ENCODE measurements around the gene POU5F1. TPM values are rescaled to one million over a fixed set of nuclear protein-coding genes. Genes with fewer than 3 reads are reported as not detected.
"Not testable (repeated sequence)": the region's sequence is repeated elsewhere in the genome, so short reads cannot be mapped to it uniquely, and the experiment has no call there.

POU5F1 gene
- polyA plus RNA-seq, 2 of the 4 experiments (the other 2 are of a cell fraction), result 2.7 to 2.8 TPM

DNA sequence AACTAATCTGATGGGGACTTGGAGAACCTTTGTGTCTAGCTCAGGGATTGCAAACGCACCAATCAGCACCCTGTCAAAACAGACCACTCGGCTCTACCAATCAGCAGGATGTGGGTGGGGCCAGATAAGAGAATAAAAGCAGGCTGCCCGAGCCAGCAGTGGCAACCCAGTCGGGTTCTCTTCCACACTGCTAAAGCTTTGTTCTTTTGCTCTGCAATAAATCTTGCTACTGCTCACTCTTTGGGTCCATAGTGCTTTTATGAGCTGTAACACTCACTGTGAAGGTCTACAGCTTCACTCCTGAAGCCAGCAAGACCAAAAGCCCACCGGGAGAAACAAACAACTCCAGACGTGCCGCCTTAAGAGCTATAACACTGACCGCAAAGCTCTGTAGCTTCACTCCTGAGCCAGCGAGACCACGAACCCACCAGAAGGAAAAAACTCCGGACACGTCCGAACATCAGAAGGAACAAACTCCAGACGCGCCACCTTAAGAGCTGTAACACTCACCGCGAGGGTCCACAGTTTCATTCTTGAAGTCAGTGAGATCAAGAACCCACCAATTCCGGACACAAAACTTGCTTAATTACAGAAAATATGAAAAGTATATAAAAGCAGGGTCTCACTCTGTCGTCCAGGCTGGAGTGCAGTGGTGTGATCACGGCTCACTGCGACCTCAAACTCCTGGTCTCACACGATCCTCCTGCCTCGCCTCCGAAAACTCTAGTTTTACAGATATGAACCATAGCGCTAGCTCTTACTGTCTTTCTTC, 26.0 kb upstream of the POU5F1 start:
- peak overlapping the region; percentile 68; the same call in 1 of the 3 replicates for H3K4me3 ChIP-seq
- ATAC-seq; H3K4me1 ChIP-seq; H3K9me3 ChIP-seq; FAIRE-seq; DNase-seq (ENCODE audit: low read depth in 1 of 2, low spot score in 1 of 2): not testable (repeated sequence)
- ChIA-PET CTCF (interaction anchor here (0.6 to 7.5 kb wide), 14 partner anchors 9 to 181 kb away, joined by 3 to 72 read pairs (median 4); partner anchors contain the start of genes PSORS1C2 and TCF19), POLR2A (interaction anchor here (1.0 kb wide), 1 partner anchor 170 kb away, joined by 5 read pairs; no protein-coding TSS in a partner anchor)
- WGBS (ENCODE audit: missing lambda C conversion rate), result 54% methylated on average over 22 of the region's 25 CpGs
- H3K27ac ChIP-seq, result peak overlapping the region; percentile 84 to 96; a peak in 5 of 6 replicates
- peak overlapping the region; percentile 80 for H3K4me2 ChIP-seq

DNA sequence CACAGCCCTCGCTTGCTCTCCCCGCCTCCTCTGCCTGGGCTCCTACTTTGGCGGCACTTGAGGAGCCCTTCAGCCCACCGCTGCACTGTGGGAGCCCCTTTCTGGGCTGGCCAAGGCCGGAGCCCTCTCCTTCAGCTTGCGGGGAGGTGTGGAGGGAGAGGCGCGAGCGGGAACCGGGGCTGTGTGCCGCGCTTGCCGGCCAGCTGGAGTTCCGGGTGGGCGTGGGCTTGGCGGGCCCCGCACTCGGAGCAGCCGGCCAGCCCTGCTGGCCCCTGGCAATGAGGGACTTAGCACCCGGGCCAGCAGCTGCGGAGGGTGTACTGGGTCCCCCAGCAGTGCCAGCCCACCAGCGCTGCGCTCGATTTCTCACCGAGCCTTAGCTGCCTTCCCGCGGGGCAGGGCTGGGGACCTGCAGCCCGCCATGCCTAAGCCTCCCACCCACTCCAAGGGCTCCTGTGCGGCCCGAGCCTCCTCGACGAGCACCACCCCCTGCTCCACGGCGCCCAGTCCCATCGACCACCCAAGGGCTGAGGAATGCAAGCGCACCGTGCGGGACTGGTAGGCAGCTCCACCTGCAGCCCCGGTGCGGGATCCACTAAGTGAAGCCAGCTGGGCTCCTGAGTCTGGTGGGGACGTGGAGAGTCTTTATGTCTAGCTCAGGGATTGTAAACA, 25.0 kb upstream of the POU5F1 start:
- ATAC-seq; DNase-seq (ENCODE audit: low read depth in 1 of 2, low spot score in 1 of 2); H3K4me3 ChIP-seq; H3K27ac ChIP-seq; H3K4me2 ChIP-seq; H3K9me3 ChIP-seq; FAIRE-seq; POLR2A ChIA-PET; H3K4me1 ChIP-seq: not testable (repeated sequence)
- WGBS (ENCODE audit: missing lambda C conversion rate), result 96% methylated on average over 5 of the region's 41 CpGs
- CTCF ChIA-PET, result interaction anchor here (1.0 to 7.5 kb wide), 6 partner anchors 56 to 182 kb away, joined by 3 to 72 read pairs (median 26); partner anchors contain the start of genes PSORS1C1 and PSORS1C2

- H3K4me1 ChIP-seq, result no peaks in the 10 kb centered on the region
- whole genome bisulfite sequencing (ENCODE audit: missing lambda C conversion rate), result 74% methylated on average over 6 of the region's 6 CpGs
- ATAC-seq (no peak), DNase-seq (ENCODE audit: low read depth in 1 of 2, low spot score in 1 of 2) (no peak), FAIRE-seq (no peak)
- H3K27ac ChIP-seq, result no peak overlapping the region
- no peak overlapping the region for H3K4me3 ChIP-seq
- POLR2A ChIA-PET, result no interaction called here
- H3K4me2 ChIP-seq, result no peak overlapping the region
- H3K9me3 ChIP-seq, result no peaks in the 10 kb centered on the region
- CTCF ChIA-PET, result interaction anchor here (0.7 to 7.5 kb wide), 9 partner anchors 49 to 279 kb away, joined by 3 to 72 read pairs (median 5); partner anchors contain the start of genes PSORS1C1 and PSORS1C2
- TF ChIP-seq, protein P1, sequence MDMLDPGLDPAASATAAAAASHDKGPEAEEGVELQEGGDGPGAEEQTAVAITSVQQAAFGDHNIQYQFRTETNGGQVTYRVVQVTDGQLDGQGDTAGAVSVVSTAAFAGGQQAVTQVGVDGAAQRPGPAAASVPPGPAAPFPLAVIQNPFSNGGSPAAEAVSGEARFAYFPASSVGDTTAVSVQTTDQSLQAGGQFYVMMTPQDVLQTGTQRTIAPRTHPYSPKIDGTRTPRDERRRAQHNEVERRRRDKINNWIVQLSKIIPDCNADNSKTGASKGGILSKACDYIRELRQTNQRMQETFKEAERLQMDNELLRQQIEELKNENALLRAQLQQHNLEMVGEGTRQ (IDR thresholded peaks at IDR 0.05), result no peak
- TF ChIP-seq PHF8 (IDR thresholded peaks at IDR 0.05; ENCODE audit: borderline replicate concordance, low read depth) (no peak), NPAS2 (CRISPR knock-in tag; IDR thresholded peaks at IDR 0.05; ENCODE audit: borderline replicate concordance) (no peak), CHD4 (IDR thresholded peaks at IDR 0.05; ENCODE audit: borderline replicate concordance) (no peak), HOXA7 (CRISPR knock-in tag; IDR thresholded peaks at IDR 0.05) (no peak), CEBPB (IDR thresholded peaks at IDR 0.05) (no peak), MAZ (IDR thresholded peaks at IDR 0.05; ENCODE audit: borderline replicate concordance, low read depth, low read length) (no peak), HEYL (CRISPR knock-in tag; IDR thresholded peaks at IDR 0.05) (no peak), CBX2 (IDR thresholded peaks at IDR 0.05; ENCODE audit: borderline replicate concordance, low read depth) (no peak), RARB (CRISPR knock-in tag; IDR thresholded peaks at IDR 0.05) (no peak), CHD2 (IDR thresholded peaks at IDR 0.05; ENCODE audit: low read length, partially characterized antibody) (no peak), JUN (IDR thresholded peaks at IDR 0.05) (no peak), ATOH8 (CRISPR knock-in tag; IDR thresholded peaks at IDR 0.05; ENCODE audit: low read depth) (no peak), GATA3 (IDR thresholded peaks at IDR 0.05; ENCODE audit: borderline replicate concordance) (no peak), ZC3H11A (IDR thresholded peaks at IDR 0.05) (no peak), ZSCAN20 (CRISPR knock-in tag; IDR thresholded peaks at IDR 0.05) (no peak), ZNF302 (CRISPR knock-in tag; IDR thresholded peaks at IDR 0.05) (no peak), POLR2A (IDR thresholded peaks at IDR 0.05; ENCODE audit: low read length) (no peak)
- TF ChIP-seq, protein P2, sequence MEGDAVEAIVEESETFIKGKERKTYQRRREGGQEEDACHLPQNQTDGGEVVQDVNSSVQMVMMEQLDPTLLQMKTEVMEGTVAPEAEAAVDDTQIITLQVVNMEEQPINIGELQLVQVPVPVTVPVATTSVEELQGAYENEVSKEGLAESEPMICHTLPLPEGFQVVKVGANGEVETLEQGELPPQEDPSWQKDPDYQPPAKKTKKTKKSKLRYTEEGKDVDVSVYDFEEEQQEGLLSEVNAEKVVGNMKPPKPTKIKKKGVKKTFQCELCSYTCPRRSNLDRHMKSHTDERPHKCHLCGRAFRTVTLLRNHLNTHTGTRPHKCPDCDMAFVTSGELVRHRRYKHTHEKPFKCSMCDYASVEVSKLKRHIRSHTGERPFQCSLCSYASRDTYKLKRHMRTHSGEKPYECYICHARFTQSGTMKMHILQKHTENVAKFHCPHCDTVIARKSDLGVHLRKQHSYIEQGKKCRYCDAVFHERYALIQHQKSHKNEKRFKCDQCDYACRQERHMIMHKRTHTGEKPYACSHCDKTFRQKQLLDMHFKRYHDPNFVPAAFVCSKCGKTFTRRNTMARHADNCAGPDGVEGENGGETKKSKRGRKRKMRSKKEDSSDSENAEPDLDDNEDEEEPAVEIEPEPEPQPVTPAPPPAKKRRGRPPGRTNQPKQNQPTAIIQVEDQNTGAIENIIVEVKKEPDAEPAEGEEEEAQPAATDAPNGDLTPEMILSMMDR (IDR thresholded peaks at IDR 0.05), result no peak
Measured at GRCh38 chr6:31194061-31194834, 23.8 kb upstream of the POU5F1 start.
